HUDEP-2 (cell line): ENCODE results near the gene KHDRBS1.
A peak's percentile ranks its signal among the peaks of the same experiment; 100 is the strongest.
"Not testable (repeated sequence)": the region's sequence is repeated elsewhere in the genome, so short reads cannot be mapped to it uniquely, and the experiment has no call there.

ENCODE experiments used
- DNase-seq, 76 experiments: peaks; one replicate each; lab custom pipeline; 2025; ENCODE audit not compliant: unreplicated experiment in 76 of 76; lab: John Stamatoyannopoulos, UW

The KHDRBS1 gene

GRCh38 chr1:32013386-32014198, at the start of gene KHDRBS1:
KHDRBS1 (plus strand) TSS chr1:32013868; CDS start chr1:32013996, 128 bp downstream.
- DNase-seq = peak; percentile 53 to 99 (median 97)

GRCh38 chr1:31970873-31971272, 42.8 kb upstream of the KHDRBS1 start:
- no peak for DNase-seq

- DNase-seq = no peak
Measured at GRCh38 chr1:31976401-31976800, 37.3 kb upstream of the KHDRBS1 start.

- DNase-seq = peak in 22 of 76 experiments; percentile 4 to 50 (median 14)
Measured at GRCh38 chr1:31977385-31978131, 36.1 kb upstream of the KHDRBS1 start.

- DNase-seq = no peak
Measured at GRCh38 chr1:31978843-31979400, 34.7 kb upstream of the KHDRBS1 start.

GRCh38 chr1:31980835-31981455, 32.7 kb upstream of the KHDRBS1 start:
- no peak for DNase-seq

- DNase-seq = no peak
Measured at GRCh38 chr1:31981456-31981839, 32.2 kb upstream of the KHDRBS1 start.

GRCh38 chr1:31981972-31982371, 31.7 kb upstream of the KHDRBS1 start:
- DNase-seq = no peak

- DNase-seq = no peak
Measured at GRCh38 chr1:31984419-31985347, 29.0 kb upstream of the KHDRBS1 start.

- no peak for DNase-seq
Measured at GRCh38 chr1:31985430-31985829, 28.2 kb upstream of the KHDRBS1 start.

GRCh38 chr1:31987135-31987619, 26.5 kb upstream of the KHDRBS1 start:
- no peak for DNase-seq

GRCh38 chr1:31989964-31990363, 23.7 kb upstream of the KHDRBS1 start:
- no peak for DNase-seq

GRCh38 chr1:31991182-31991581, 22.5 kb upstream of the KHDRBS1 start:
- DNase-seq = no peak

- DNase-seq = no peak
Measured at GRCh38 chr1:31995263-31995662, 18.4 kb upstream of the KHDRBS1 start.

GRCh38 chr1:31996121-31996520, 17.5 kb upstream of the KHDRBS1 start:
- DNase-seq = not testable (repeated sequence)

GRCh38 chr1:32001863-32002262, 11.8 kb upstream of the KHDRBS1 start:
- DNase-seq = no peak

GRCh38 chr1:32002285-32002684, 11.4 kb upstream of the KHDRBS1 start:
- DNase-seq = not testable (repeated sequence)

GRCh38 chr1:32005522-32005921, 8.1 kb upstream of the KHDRBS1 start:
- no peak for DNase-seq

GRCh38 chr1:32007591-32007940, 6.1 kb upstream of the KHDRBS1 start:
- DNase-seq = no peak

- no peak for DNase-seq
Measured at GRCh38 chr1:32010246-32010645, 3.4 kb upstream of the KHDRBS1 start.
